K562 (cell line): ENCODE measurements around the gene ERH.

ENCODE experiments used
- CREM ChIP-seq: IDR thresholded peaks from 2 replicates; pipeline ENCODE4 v1.6.1; 2014; ENCODE audit warnings: antibody characterized with exemption, low read depth
- POLR2H ChIP-seq: IDR thresholded peaks from 2 replicates; pipeline ENCODE4 v1.6.1; 2016; ENCODE audit warnings: missing genetic modification characterization, low read depth, mild to moderate bottlenecking, control low read depth, missing compliant biosample characterization, moderate library complexity
- ZBTB17 ChIP-seq: fragments of 450-650 bp; formaldehyde crosslinking; IDR thresholded peaks from 2 replicates; pipeline ENCODE4 v1.4.0; 2020; ENCODE audit warnings: mild to moderate bottlenecking
- TF ChIP-seq, protein P1 (sequence below): fragments of 250-450 bp; sonication (Bioruptor Pico); IDR thresholded peaks from 2 replicates; pipeline ENCODE4 v1.5.1; 2021; ENCODE audit warnings: mild to moderate bottlenecking
- TF ChIP-seq, protein P2 (sequence below): fragments of 450-650 bp; IDR thresholded peaks from 2 replicates; pipeline ENCODE4 v1.6.1; 2018; ENCODE audit not compliant: partially characterized antibody

- TF ChIP-seq ZBTB17 (CRISPR knock-in tag) (no peak), CREM (no peak), POLR2H (tag) (no peak)
- TF ChIP-seq, protein P1, sequence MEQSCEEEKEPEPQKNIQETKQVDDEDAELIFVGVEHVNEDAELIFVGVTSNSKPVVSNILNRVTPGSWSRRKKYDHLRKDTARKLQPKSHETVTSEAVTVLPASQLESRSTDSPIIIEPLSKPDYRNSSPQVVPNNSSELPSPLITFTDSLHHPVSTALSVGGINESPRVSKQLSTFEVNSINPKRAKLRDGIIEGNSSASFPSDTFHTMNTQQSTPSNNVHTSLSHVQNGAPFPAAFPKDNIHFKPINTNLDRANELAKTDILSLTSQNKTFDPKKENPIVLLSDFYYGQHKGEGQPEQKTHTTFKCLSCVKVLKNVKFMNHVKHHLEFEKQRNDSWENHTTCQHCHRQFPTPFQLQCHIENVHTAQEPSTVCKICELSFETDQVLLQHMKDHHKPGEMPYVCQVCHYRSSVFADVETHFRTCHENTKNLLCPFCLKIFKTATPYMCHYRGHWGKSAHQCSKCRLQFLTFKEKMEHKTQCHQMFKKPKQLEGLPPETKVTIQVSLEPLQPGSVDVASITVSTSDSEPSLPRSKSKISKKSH = no peak
- TF ChIP-seq, protein P2, sequence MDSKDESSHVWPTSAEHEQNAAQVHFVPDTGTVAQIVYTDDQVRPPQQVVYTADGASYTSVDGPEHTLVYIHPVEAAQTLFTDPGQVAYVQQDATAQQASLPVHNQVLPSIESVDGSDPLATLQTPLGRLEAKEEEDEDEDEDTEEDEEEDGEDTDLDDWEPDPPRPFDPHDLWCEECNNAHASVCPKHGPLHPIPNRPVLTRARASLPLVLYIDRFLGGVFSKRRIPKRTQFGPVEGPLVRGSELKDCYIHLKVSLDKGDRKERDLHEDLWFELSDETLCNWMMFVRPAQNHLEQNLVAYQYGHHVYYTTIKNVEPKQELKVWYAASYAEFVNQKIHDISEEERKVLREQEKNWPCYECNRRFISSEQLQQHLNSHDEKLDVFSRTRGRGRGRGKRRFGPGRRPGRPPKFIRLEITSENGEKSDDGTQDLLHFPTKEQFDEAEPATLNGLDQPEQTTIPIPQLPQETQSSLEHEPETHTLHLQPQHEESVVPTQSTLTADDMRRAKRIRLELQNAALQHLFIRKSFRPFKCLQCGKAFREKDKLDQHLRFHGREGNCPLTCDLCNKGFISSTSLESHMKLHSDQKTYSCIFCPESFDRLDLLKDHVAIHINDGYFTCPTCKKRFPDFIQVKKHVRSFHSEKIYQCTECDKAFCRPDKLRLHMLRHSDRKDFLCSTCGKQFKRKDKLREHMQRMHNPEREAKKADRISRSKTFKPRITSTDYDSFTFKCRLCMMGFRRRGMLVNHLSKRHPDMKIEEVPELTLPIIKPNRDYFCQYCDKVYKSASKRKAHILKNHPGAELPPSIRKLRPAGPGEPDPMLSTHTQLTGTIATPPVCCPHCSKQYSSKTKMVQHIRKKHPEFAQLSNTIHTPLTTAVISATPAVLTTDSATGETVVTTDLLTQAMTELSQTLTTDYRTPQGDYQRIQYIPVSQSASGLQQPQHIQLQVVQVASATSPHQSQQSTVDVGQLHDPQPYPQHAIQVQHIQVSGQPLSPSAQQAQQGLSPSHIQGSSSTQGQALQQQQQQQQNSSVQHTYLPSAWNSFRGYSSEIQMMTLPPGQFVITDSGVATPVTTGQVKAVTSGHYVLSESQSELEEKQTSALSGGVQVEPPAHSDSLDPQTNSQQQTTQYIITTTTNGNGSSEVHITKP = no peak
Measured at GRCh38 chr14:69395929-69396328, 2.2 kb downstream of the ERH start.
